HG02852 (cell line): ENCODE measurements around the gene DPPA4.
"Not testable (repeated sequence)": the region's sequence is repeated elsewhere in the genome, so short reads cannot be mapped to it uniquely, and the experiment has no call there.

Experiments
- ATAC-seq: cut with Tn5 transposase; IDR thresholded peaks from one replicate; pipeline ENCODE4 v1.9.1; 2021; ENCODE audit warnings: mild to moderate bottlenecking, moderate library complexity; ENCODE audit not compliant: unreplicated experiment

DPPA4 gene, protein sequence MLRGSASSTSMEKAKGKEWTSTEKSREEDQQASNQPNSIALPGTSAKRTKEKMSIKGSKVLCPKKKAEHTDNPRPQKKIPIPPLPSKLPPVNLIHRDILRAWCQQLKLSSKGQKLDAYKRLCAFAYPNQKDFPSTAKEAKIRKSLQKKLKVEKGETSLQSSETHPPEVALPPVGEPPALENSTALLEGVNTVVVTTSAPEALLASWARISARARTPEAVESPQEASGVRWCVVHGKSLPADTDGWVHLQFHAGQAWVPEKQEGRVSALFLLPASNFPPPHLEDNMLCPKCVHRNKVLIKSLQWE

GRCh38 chr3:109337393-109337792 is at the start of gene DPPA4:
DPPA4 (minus strand) TSS chr3:109337546; CDS start chr3:109337517, 29 bp downstream.
- ATAC-seq, result no peak

- ATAC-seq, result no peak
Observed at GRCh38 chr3:109385442-109386318, 48.3 kb upstream of the DPPA4 start.

GRCh38 chr3:109384164-109384563 is 46.8 kb upstream of the DPPA4 start:
- no peak for ATAC-seq

DNA sequence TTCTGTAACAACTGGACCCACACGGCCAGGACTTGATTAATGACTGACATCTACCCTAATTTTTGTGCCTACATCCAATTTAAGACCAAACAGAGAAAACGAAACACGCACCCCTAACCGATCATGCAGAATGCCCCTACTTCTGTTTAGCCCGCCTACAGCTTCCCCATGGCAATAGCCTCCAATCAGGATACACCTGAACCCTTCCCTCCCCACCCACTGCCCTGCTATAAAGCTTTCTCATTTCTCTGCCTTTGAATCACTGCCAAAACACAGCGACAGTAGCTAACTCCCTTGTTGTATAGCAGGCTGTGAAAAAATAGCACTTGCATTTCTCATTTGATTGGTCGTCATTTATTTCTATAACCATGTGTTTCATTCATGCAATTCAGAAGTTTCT is 45.2 kb upstream of the DPPA4 start:
- no peak for ATAC-seq

- ATAC-seq, result no peak
Observed at GRCh38 chr3:109375975-109376374, 38.6 kb upstream of the DPPA4 start.

GRCh38 chr3:109374434-109374833 is 37.1 kb upstream of the DPPA4 start:
- ATAC-seq, result not testable (repeated sequence)

DNA sequence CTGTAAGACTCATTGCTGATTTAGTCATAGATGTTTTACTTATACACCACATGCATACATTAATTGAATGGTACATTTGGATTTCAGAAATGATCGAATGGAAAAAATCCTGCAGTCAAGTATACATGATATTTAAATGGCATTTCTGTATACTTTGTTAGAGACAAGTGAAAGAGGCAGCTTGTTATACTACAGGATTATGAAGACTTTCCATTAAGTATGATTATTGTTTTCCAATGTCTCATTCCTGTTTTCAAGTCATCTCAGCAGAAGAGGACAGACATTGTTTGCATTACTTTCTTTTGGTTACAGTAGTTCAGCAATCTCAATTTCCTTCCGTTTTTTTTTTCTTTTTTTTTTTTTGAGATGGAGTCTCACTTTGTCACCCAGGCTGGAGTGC is 36.6 kb upstream of the DPPA4 start:
- no peak for ATAC-seq

GRCh38 chr3:109372639-109373038 is 35.3 kb upstream of the DPPA4 start:
- no peak for ATAC-seq

- no peak for ATAC-seq
Observed at GRCh38 chr3:109369510-109369909, 32.2 kb upstream of the DPPA4 start.

DNA sequence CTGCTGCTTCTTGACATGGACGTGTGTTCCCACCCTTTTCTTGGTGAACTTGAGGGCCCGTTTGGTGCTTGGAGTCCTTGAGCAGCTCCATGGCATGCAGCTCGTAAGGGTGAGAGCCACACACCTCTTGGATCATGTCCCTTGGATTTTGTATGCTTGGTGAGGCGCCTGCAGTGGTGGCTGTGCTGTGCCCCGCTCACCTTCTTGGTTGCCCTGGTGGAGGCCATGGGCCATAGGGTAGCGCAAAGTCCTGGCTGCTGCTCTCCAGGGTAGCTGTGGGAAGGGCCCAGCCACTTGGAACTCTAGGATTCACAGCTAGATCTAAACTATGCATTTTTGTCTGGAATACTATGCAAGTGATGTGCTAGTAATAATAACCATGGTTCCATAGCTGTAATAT is 26.7 kb upstream of the DPPA4 start:
- no peak for ATAC-seq

DNA sequence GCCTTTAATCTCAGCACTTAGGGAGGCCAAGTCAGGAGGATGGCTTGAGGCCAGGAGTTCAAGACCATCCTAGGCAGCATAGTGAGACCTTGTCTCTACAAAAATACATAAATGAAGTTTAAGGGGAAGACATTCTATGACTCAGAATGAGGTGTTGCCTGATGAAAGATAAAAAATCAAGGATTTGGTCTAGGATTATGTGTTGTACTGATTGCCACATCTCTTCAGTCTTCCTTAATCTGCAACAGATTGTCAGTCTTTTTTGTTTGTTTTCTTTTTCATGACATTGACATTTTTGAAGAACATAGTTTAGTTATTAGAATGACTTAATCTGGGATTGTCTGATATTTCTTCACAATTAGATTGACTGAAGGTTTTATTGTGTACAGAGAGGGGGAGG is 26.3 kb upstream of the DPPA4 start:
- no peak for ATAC-seq

GRCh38 chr3:109362823-109363222 is 25.5 kb upstream of the DPPA4 start:
- no peak for ATAC-seq

DNA sequence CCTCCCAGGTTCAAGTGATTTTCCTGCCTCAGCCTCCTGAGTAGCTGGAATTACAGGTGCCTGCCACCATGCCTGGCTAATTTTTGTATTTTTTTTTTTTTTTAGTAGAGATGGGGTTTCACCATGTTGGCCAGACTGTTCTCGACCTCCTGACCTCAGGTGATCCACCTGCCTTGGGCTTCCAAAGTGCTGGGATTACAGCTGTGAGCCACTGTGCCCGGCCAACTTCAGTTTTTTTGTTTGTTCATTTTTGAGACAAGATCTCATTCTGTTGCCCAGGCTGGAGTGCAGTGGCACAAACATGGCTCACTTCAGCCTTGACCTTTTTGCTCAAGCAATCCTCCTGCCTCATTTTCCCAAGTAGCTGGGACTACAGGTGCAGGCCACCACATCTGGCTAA is 21.5 kb upstream of the DPPA4 start:
- ATAC-seq, result not testable (repeated sequence)

DNA sequence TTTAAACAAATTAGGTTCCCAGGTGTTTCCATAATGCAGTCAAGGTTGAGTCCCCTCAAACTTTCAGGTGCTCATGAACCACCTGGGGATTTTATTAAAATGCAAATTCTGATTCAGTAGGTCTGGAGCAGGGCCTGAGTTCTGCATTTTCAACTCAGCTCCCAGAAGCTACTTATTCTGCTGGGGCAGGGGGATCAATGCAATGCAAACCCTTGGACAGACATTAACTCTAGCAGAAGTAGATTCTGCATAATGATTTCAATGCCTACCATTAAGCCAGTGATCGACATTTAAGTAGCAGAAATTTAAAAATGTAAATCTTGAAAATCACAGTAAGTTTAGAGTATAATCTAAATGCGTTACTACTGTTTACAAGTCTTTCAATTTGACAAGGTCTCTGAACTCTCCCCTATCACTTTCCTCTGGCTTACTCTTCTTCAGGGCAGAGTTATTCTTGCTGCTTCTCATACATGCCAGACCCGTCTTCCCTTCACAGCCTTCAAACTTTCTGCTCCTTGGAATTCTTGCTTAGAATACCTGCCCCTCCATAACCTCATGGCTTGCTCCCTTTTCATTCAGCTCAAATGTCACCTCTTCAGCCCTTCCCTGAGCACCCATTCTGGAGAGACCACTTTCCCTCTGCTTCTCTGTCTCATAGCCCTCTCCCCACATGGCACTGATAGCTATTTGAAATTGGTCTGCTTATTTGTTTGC is 19.3 kb upstream of the DPPA4 start:
- ATAC-seq, result no peak

DNA sequence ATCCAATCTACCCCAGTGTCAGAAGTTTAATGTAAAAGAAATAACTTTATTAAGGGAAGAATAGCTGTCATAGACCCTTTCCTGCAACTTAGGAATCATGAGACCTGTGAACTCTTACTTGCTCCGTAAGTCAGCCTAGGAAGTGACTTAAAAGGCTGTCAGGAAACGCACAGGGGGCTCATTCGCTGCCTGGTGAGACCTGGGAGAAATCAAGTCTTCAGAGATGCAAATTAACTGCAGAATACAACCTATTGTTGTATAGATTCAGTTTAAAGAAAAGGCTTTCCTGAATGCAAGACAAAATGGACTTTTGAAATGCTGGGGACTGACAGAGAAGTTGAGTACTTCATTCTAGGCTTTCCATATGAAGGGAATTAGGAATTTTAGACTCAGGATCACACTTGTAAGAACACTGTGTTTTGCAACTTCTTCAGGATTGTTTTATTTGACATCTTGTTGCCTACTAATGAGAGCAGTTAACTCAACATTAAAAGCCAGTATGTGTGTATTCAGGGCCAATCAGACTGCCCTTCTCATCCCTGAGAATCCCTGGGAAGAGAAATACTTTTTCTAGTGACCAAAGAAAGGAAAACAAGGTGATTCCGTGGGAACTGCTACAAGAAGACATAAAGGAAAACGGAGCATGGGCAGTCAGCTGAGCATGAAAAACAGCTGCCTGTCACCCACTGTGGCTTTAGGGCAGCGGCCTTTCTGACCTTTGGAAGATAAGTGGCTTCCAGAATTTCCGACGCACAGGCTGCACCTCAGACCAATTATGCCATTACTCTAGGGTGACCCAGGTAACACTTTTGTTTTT is 18.5 kb upstream of the DPPA4 start:
- no peak for ATAC-seq

- no peak for ATAC-seq
Observed at GRCh38 chr3:109353057-109353456, 15.7 kb upstream of the DPPA4 start.

- ATAC-seq, result no peak
Observed at GRCh38 chr3:109351231-109351630, 13.9 kb upstream of the DPPA4 start.

DNA sequence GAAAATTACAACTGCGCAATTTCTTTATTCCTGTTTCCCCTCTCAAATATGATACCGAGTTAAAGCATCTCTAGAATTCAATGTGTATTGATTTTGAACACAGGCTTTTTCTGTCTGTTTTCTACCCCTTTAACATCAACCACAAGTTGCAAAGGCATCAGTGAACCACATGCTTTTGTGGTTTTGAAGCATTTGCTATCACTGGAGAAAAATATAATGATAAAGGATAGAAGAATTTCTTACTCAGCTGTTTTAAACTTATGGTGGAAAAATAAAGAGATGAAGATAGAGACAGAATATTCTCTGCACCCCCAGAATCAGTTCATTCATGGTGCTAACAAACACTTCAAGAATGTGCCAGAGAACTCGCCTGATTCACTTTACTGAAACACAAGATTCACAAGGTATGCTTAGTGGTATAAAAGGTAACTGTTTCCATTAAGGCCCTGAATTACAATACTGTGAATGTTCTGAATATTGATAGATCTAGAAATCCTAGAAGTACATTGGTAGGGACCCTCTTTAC is 9.5 kb upstream of the DPPA4 start:
- no peak for ATAC-seq

DNA sequence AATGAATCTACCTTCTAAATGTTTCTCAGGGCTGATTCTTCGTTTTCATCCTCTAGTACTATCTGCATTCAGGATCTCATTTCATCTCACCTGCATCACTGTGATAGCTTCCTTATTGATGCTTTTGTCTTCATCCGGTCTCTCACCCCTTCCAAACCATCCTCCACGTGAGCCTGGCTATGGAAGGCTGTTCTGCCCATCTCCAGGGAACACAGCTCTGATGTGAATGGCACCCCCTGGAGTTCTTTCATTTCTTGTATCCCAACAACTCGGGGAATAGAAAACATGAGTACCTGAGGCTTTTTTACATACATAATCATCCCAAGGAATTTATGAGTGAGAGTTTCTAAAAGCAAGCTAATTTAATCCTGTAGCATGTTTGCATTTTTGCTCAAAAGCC is 8.8 kb upstream of the DPPA4 start:
- ATAC-seq, result no peak
